GM12874 (cell line): ENCODE measurements around the gene NR3C2.

Experiments used
- CTCF ChIP-seq: IDR thresholded peaks from 2 replicates; pipeline ENCODE4 v1.5.1; 2011; ENCODE audit warnings: low read depth, mild to moderate bottlenecking, control low read depth, low read length, moderate library complexity; ENCODE audit not compliant: insufficient read depth

The NR3C2 gene

DNA sequence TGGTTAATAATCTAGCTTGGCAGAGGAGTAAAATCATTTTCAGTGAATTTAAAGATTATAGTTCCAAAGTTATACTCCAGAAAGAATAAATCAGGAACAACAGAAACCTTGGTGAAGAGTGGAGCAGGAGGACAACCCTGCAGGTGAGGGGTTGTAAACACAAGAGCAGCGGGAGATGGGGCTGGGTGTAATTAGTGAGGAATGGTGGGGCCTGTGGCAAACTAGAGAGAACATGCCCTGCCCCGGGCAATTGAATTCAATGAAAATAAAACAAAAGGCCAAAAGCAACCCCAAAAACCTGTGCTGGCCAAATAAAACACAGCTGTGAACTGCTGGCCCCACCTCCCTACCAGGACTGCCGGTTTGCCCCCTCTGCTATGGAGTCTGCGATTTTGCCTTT is 325.2 kb downstream of the NR3C2 start:
- no peak for TF ChIP-seq CTCF

GRCh38 chr4:148116264-148116663 is 325.9 kb downstream of the NR3C2 start:
- no peak for TF ChIP-seq CTCF

DNA sequence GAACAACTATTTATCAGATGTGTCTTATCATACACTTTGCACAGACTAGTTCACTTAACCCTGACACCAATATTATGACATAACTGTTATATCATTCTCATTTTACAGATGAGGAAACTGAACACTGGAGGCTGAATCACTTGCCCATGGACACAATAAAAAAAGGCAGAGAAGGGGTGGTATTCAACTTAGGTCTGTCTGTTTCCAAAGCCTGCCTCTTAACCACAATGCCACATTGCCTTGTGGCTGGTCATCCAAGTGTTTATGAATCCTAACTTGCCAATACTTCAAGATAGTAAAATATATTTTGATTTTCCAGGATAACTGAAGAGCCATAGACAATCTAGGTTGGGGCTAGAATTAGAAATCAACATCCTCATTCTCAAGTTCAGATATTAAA is 327.8 kb downstream of the NR3C2 start:
- TF ChIP-seq CTCF, result no peak

GRCh38 chr4:148112231-148112982 is 329.8 kb downstream of the NR3C2 start:
- no peak for TF ChIP-seq CTCF

- TF ChIP-seq CTCF, result no peak
Observed at GRCh38 chr4:148110169-148110568, 332.0 kb downstream of the NR3C2 start.

DNA sequence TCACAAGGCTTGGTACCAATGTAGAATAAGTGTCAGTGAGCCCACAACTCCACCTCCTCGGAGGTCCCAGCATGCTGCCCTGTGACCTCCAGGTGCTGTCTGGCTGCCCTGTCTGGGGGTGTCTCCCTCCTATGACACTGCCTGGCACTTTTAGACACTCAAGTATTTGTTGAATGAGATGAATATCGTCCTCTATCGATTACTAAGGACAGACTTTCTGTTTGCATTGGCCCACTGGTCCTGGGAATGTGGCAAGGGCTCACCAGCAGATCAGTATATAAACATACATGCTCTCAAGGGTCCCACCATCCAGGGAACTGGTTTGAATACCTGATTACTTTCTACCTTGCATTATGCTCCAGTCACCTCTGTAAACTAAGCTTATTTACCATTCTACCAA is 333.0 kb downstream of the NR3C2 start:
- TF ChIP-seq CTCF, result no peak

DNA sequence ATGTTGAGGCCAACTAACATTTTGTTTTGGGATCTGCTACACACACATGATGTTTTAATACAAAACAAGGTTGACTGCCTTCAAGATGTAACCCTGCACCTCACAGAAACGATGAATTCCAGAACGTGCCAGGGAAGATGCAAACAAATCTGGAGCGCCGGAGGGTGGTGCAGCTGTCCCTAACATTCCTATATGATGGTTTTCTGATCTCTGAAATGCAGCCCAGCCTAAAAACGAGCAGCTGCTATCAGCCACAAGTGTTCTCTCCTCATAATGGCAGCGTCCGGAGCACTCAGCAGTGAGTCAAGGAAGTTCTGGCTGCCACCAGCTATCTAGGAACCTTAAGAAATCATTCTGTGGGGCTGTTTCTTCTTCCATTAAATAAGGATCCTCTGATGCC is 333.4 kb downstream of the NR3C2 start:
- no peak for TF ChIP-seq CTCF
